Measurements from ENCODE around the gene NPAS3. TPM values are rescaled to one million over a fixed set of nuclear protein-coding genes. Genes with fewer than 3 reads are reported as not detected.

NPAS3 gene
- total RNA-seq, 4 donors from 2014 or later = 0.19 to 2.1 (median 1.7) TPM; not detected in 1

- DNase-seq = no peak
- H3K4me1 ChIP-seq = no peaks in the 10 kb centered on the region
- H3K9me3 ChIP-seq = no peaks in the 10 kb centered on the region
- H3K27me3 ChIP-seq = no peaks in the 10 kb centered on the region
- no peak overlapping the region for H3K27ac ChIP-seq
- no peak overlapping the region for H3K4me3 ChIP-seq
- TF ChIP-seq POLR2A (IDR thresholded peaks at IDR 0.05) (no peak), CTCF (IDR thresholded peaks at IDR 0.05) (no peak)
- no peaks in the 10 kb centered on the region for H3K36me3 ChIP-seq
These were observed 224.9 kb downstream of the NPAS3 start for GRCh38 chr14:33163600-33163999.

GRCh38 chr14:33165144-33165925 lies 226.7 kb downstream of the NPAS3 start:
- no peak for DNase-seq
- no peak for TF ChIP-seq CTCF (IDR thresholded peaks at IDR 0.05)
- TF ChIP-seq POLR2A (IDR thresholded peaks at IDR 0.05) = no peak
- Histone ChIP-seq H3K4me1 (no peaks in the 10 kb centered on the region), H3K9me3 (no peaks in the 10 kb centered on the region), H3K36me3 (no peaks in the 10 kb centered on the region), H3K27ac (no peak overlapping the region), H3K27me3 (no peaks in the 10 kb centered on the region), H3K4me3 (no peak overlapping the region)

GRCh38 chr14:33165926-33166289 lies 227.2 kb downstream of the NPAS3 start:
- no peaks in the 10 kb centered on the region for H3K36me3 ChIP-seq
- no peak overlapping the region for H3K4me3 ChIP-seq
- TF ChIP-seq CTCF (IDR thresholded peaks at IDR 0.05) (no peak), POLR2A (IDR thresholded peaks at IDR 0.05) (no peak)
- H3K27me3 ChIP-seq = no peaks in the 10 kb centered on the region
- no peaks in the 10 kb centered on the region for H3K4me1 ChIP-seq
- H3K9me3 ChIP-seq = no peaks in the 10 kb centered on the region
- no peak overlapping the region for H3K27ac ChIP-seq
- no peak for DNase-seq

- no peak overlapping the region for H3K4me3 ChIP-seq
- no peaks in the 10 kb centered on the region for H3K27me3 ChIP-seq
- H3K9me3 ChIP-seq = no peaks in the 10 kb centered on the region
- no peak for TF ChIP-seq POLR2A (IDR thresholded peaks at IDR 0.05)
- TF ChIP-seq CTCF (IDR thresholded peaks at IDR 0.05) = no peak
- no peak for DNase-seq
- H3K4me1 ChIP-seq = no peaks in the 10 kb centered on the region
- no peaks in the 10 kb centered on the region for H3K36me3 ChIP-seq
- no peak overlapping the region for H3K27ac ChIP-seq
These were observed 237.3 kb downstream of the NPAS3 start for GRCh38 chr14:33175951-33176350.

- no peak for DNase-seq
- H3K27me3 ChIP-seq = no peaks in the 10 kb centered on the region
- no peaks in the 10 kb centered on the region for H3K4me1 ChIP-seq
- no peak overlapping the region for H3K4me3 ChIP-seq
- no peak for TF ChIP-seq CTCF (IDR thresholded peaks at IDR 0.05)
- TF ChIP-seq POLR2A (IDR thresholded peaks at IDR 0.05) = no peak
- H3K9me3 ChIP-seq = no peaks in the 10 kb centered on the region
- H3K27ac ChIP-seq = no peak overlapping the region
- no peaks in the 10 kb centered on the region for H3K36me3 ChIP-seq
These were observed 245.9 kb downstream of the NPAS3 start for GRCh38 chr14:33184587-33184986.
